ENCODE data around the gene FAM13A. TPM values are rescaled to one million over a fixed set of nuclear protein-coding genes. Genes with fewer than 3 reads are reported as not detected.
A peak's percentile ranks its signal among the peaks of the same experiment; 100 is the strongest.

FAM13A gene
- total RNA-seq, 1 donor from 2014 or later: 16.9 TPM

GRCh38 chr4:88709989-88710388 lies 347.0 kb downstream of the FAM13A start:
- no peak for DNase-seq
- H3K27ac ChIP-seq (replicated peaks): no peak overlapping the region
- intact Hi-C loops (cut with micrococcal nuclease): loop anchor here (5.0 to 10.0 kb wide), 2 partner anchors 105 to 312 kb away; no protein-coding TSS in a partner anchor
- no peak for TF ChIP-seq CTCF (IDR thresholded peaks at IDR 0.05; ENCODE audit: borderline replicate concordance)
- H3K4me3 ChIP-seq: no peak overlapping the region
- peaks cover 15% of the 10 kb centered on the region for H3K4me1 ChIP-seq
- H3K36me3 ChIP-seq: peaks cover 61% of the 10 kb centered on the region
- H3K27me3 ChIP-seq (ENCODE audit: low read depth): no peaks in the 10 kb centered on the region
- peaks cover 7% of the 10 kb centered on the region for H3K9me3 ChIP-seq (replicated peaks)

GRCh38 chr4:88706574-88706973 lies 350.4 kb downstream of the FAM13A start:
- H3K27me3 ChIP-seq (ENCODE audit: low read depth): no peaks in the 10 kb centered on the region
- H3K9me3 ChIP-seq (replicated peaks): peaks cover under 1% of the 10 kb centered on the region
- DNase-seq: no peak
- peaks cover 15% of the 10 kb centered on the region for H3K4me1 ChIP-seq
- H3K36me3 ChIP-seq: peaks cover 68% of the 10 kb centered on the region
- H3K27ac ChIP-seq (replicated peaks): peak overlapping the region; percentile 57
- no peak overlapping the region for H3K4me3 ChIP-seq
- TF ChIP-seq CTCF (IDR thresholded peaks at IDR 0.05; ENCODE audit: borderline replicate concordance): peak; percentile 75
- intact Hi-C loops (cut with micrococcal nuclease): loop anchor here (5.0 to 10.0 kb wide), 2 partner anchors 108 to 316 kb away; no protein-coding TSS in a partner anchor

DNA sequence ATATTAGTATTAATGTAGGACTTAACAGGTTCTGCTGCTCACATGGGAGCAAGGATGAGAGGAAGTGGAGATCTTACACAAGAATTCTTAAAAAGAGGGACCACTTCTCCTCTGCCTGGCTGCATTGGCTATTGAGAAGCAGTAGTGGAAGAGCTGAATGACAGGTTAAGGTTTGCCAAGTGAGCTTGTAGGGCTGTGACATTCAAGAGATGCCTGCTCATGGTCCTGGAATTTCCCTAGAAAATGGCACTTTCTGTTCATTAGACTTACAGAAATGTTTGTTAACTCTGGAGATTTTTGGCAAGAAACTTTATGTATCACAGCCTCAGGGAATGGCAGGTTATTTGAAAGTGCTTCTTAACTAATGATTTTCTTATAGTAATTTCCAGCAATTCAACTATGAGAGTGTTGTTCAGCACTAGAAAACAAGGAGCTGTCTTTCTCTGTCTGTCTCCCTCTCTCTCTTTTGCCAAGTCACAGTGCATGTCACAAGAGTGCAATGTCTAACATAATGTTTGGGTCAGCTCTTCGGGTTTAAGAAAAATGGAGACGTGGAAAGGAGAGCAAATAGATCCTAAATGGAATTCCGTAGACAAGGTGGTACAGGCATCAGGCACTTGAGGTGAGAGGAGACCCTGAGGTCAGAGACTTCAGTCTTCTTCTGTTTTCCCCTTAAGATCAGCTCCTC lies 351.0 kb downstream of the FAM13A start:
- intact Hi-C loops (cut with micrococcal nuclease): loop anchor here (5.0 to 10.0 kb wide), 2 partner anchors 109 to 316 kb away; no protein-coding TSS in a partner anchor
- no peak overlapping the region for H3K4me3 ChIP-seq
- H3K27me3 ChIP-seq (ENCODE audit: low read depth): no peaks in the 10 kb centered on the region
- TF ChIP-seq CTCF (IDR thresholded peaks at IDR 0.05; ENCODE audit: borderline replicate concordance): no peak
- H3K4me1 ChIP-seq: peaks cover 15% of the 10 kb centered on the region
- DNase-seq: no peak
- H3K27ac ChIP-seq (replicated peaks): peak overlapping the region; percentile 57
- no peaks in the 10 kb centered on the region for H3K9me3 ChIP-seq (replicated peaks)
- H3K36me3 ChIP-seq: peaks cover 63% of the 10 kb centered on the region

- intact Hi-C loops (cut with micrococcal nuclease): loop anchor here (5.0 to 10.0 kb wide), 2 partner anchors 110 to 317 kb away; no protein-coding TSS in a partner anchor
- Histone ChIP-seq H3K27me3 (ENCODE audit: low read depth) (no peaks in the 10 kb centered on the region), H3K36me3 (peaks cover 56% of the 10 kb centered on the region), H3K4me1 (peaks cover 15% of the 10 kb centered on the region), H3K9me3 (replicated peaks) (no peaks in the 10 kb centered on the region), H3K27ac (replicated peaks) (no peak overlapping the region), H3K4me3 (no peak overlapping the region)
- no peak for DNase-seq
- TF ChIP-seq CTCF (IDR thresholded peaks at IDR 0.05; ENCODE audit: borderline replicate concordance): no peak
Observed at GRCh38 chr4:88705223-88705622, 351.8 kb downstream of the FAM13A start.

GRCh38 chr4:88702782-88703181 lies 354.2 kb downstream of the FAM13A start:
- no peak overlapping the region for H3K27ac ChIP-seq (replicated peaks)

More at GRCh38 chr4:88702782-88703181, 354.2 kb downstream of the FAM13A start:
- TF ChIP-seq CTCF (IDR thresholded peaks at IDR 0.05; ENCODE audit: borderline replicate concordance): no peak
- no peak overlapping the region for H3K4me3 ChIP-seq
- peaks cover 47% of the 10 kb centered on the region for H3K36me3 ChIP-seq
- intact Hi-C loops (cut with micrococcal nuclease): loop anchor here (10.0 kb wide), 1 partner anchor 112 kb away; no protein-coding TSS in a partner anchor
- DNase-seq: no peak
- no peaks in the 10 kb centered on the region for H3K27me3 ChIP-seq (ENCODE audit: low read depth)
- no peaks in the 10 kb centered on the region for H3K9me3 ChIP-seq (replicated peaks)
- peaks cover 18% of the 10 kb centered on the region for H3K4me1 ChIP-seq
